Ovary (tissue), 9 donors: ENCODE data around the gene TMEM9. TPM values are rescaled to one million over a fixed set of nuclear protein-coding genes. Genes with fewer than 3 reads are reported as not detected.

ENCODE experiments used
- DNase-seq, 5 donors: peaks; one replicate each; pipeline ENCODE4 v3.0.0-alpha.2; 2019 to 2020
- H3K27ac ChIP-seq, 2 donors: fragments of 200-600 bp; one replicate each; pipeline versions ENCODE4 v1.5.1 to v1.8.0; 2019 to 2022
- H3K27me3 ChIP-seq: fragments of 200-600 bp; one replicate; pipeline ENCODE4 v1.8.0; 2022
- H3K36me3 ChIP-seq: fragments of 200-600 bp; sonication (generic); one replicate; pipeline ENCODE4 v1.5.1; 2019
- H3K4me1 ChIP-seq: one replicate; pipeline ENCODE4 v1.8.1; 2013; ENCODE audit warnings: mild to moderate bottlenecking, moderate library complexity; ENCODE audit not compliant: insufficient read depth
- H3K4me3 ChIP-seq: fragments of 200-600 bp; sonication (generic); one replicate; pipeline ENCODE4 v1.5.1; 2017
- H3K9me3 ChIP-seq, 2 donors: fragments of 200-600 bp in 1 of 2; sonication (generic) in 1 of 2; one replicate each; pipeline versions ENCODE4 v1.5.1 to v1.8.1; 2013 to 2019; ENCODE audit warnings: mild to moderate bottlenecking in 1 of 2, moderate library complexity in 1 of 2
- CTCF ChIP-seq, 3 donors: fragments of 450-650 bp in 2 of 3; fragments of 200-600 bp in 1 of 3; IDR thresholded peaks; one replicate each; pipeline versions ENCODE4 v1.5.1 to v1.8.0; 2016 to 2022; ENCODE audit warnings: antibody characterized with exemption in 3 of 3, mild to moderate bottlenecking in 1 of 3
- EP300 ChIP-seq: sonication (generic); formaldehyde crosslinking; IDR thresholded peaks from one replicate; pipeline ENCODE4 v1.6.1; 2017; ENCODE audit warnings: antibody characterized with exemption
- POLR2A ChIP-seq: fragments of 450-650 bp; IDR thresholded peaks from one replicate; pipeline ENCODE4 v1.6.1; 2017; ENCODE audit warnings: antibody characterized with exemption, mild to moderate bottlenecking, moderate library complexity
- WGBS, 3 donors: extraction: QIAGEN DNeasy Blood & Tissue Kit in 1 of 3; methylation state at CpG; one replicate each; pipeline versions ENCODE4 v1.1.5 to v1.1.7; 2013 to 2017; 5-methylcytosine and 5-hydroxymethylcytosine counted together
- intact Hi-C, 4 donors: fragments of 100-400 bp; cut with DNase I; formaldehyde crosslinking; loops; one replicate each; pipeline versions ENCODE4 v1.11.0 to v1.15.1; 2022 to 2023
- polyA plus RNA-seq, 2 donors: library from polyadenylated mRNA; stranded (reverse); fragments of 200-250 nt in 1 of 2; fragments of 350-450 nt in 1 of 2; fragmentation: Illumina TruSeq in 1 of 2; extraction: RNeasy Lipid Tissue Mini Kit (QIAGEN cat#74804) in 1 of 2; gene quantifications; one replicate each; pipeline ENCODE4 v1.2.3, GENCODE V29; 2013 to 2014
- total RNA-seq, 7 donors: library from RNA; depleted of rRNA in 2 of 7; stranded (reverse); fragments of >200 nt in 2 of 7; fragmentation: NEBNext Ultra II Directional in 3 of 7; extraction: Animal tissue kit (Norgen Biotek cat#: 25700) in 3 of 7; gene quantifications; one replicate each; pipeline versions ENCODE4 v1.1.0 to v1.2.4, GENCODE V29; 2016 to 2023
- donor health status: DM: no; HTN: no; CAD: no; lungs with moderate emphysema.
- donor health status: DM: no; HTN: no; CAD: no.
- donor health status: Bipolar disorder and iron deficiency.
- donor health status: DM: yes; HTN: yes; CAD: no.
- donor health status: DM: no; HTN: no; CAD: no.
- donor health status: DM: yes; HTN: yes; CAD: no.

TMEM9 gene
- total and polyA plus RNA-seq, 9 donors = 49.5 to 114 (median 88.8) TPM

- intact Hi-C loops = loop anchor here in 2 of 4 donors (5.0 kb wide), 1 partner anchor 138 kb away; no protein-coding TSS in a partner anchor
- Histone ChIP-seq H3K36me3 (no peaks in the 10 kb centered on the region), H3K9me3 (no peaks in the 10 kb centered on the region), H3K4me3 (no peak overlapping the region), H3K27me3 (no peaks in the 10 kb centered on the region), H3K27ac (no peak overlapping the region), H3K4me1 (no peaks in the 10 kb centered on the region)
- 88 to 94% (median 93%) methylated on average over 5 of the region's 5 CpGs for WGBS, 3 donors
- DNase-seq = no peak
- TF ChIP-seq POLR2A (no peak), EP300 (no peak), CTCF (IDR thresholded peaks at IDR 0.05) (no peak)
These were observed 43.7 kb downstream of the TMEM9 start for GRCh38 chr1:201110616-201111015.

- Histone ChIP-seq H3K27me3 (no peaks in the 10 kb centered on the region), H3K27ac (no peak overlapping the region), H3K36me3 (no peaks in the 10 kb centered on the region), H3K9me3 (no peaks in the 10 kb centered on the region), H3K4me1 (no peaks in the 10 kb centered on the region), H3K4me3 (no peak overlapping the region)
- TF ChIP-seq POLR2A = no peak
- no peak for TF ChIP-seq EP300
- TF ChIP-seq CTCF (IDR thresholded peaks at IDR 0.05) = no peak
- no peak for DNase-seq
- intact Hi-C loops = loop anchor here in 2 of 4 donors (5.0 kb wide), 1 partner anchor 138 kb away; no protein-coding TSS in a partner anchor
- 89 to 91% (median 90%) methylated on average over 10 of the region's 10 CpGs for WGBS, 3 donors
These were observed 44.1 kb downstream of the TMEM9 start for GRCh38 chr1:201110138-201110537.

GRCh38 chr1:201109651-201110050 is 44.6 kb downstream of the TMEM9 start:
- no peak for DNase-seq
- 98 to 100% (median 100%) methylated on average over 1 of the region's 1 CpG for WGBS, 3 donors
- TF ChIP-seq POLR2A = no peak
- no peak for TF ChIP-seq EP300
- TF ChIP-seq CTCF (IDR thresholded peaks at IDR 0.05) = no peak
- no peaks in the 10 kb centered on the region for H3K27me3 ChIP-seq
- intact Hi-C loops = loop anchor here in 2 of 4 donors (5.0 kb wide), 1 partner anchor 137 kb away; no protein-coding TSS in a partner anchor
- no peak overlapping the region for H3K27ac ChIP-seq
- no peaks in the 10 kb centered on the region for H3K36me3 ChIP-seq
- H3K4me3 ChIP-seq = no peak overlapping the region
- H3K9me3 ChIP-seq = no peaks in the 10 kb centered on the region
- H3K4me1 ChIP-seq = no peaks in the 10 kb centered on the region

GRCh38 chr1:201108614-201109013 is 45.7 kb downstream of the TMEM9 start:
- DNase-seq = no peak
- Histone ChIP-seq H3K27ac (no peak overlapping the region), H3K36me3 (no peaks in the 10 kb centered on the region), H3K4me1 (no peaks in the 10 kb centered on the region), H3K9me3 (no peaks in the 10 kb centered on the region), H3K4me3 (no peak overlapping the region), H3K27me3 (no peaks in the 10 kb centered on the region)
- intact Hi-C loops = no loop called here
- TF ChIP-seq CTCF (IDR thresholded peaks at IDR 0.05) (no peak), EP300 (no peak), POLR2A (no peak)
- 88 to 92% (median 91%) methylated on average over 1 of the region's 1 CpG for WGBS, 3 donors
